ENCODE data around the gene ZMYND15.

DNA sequence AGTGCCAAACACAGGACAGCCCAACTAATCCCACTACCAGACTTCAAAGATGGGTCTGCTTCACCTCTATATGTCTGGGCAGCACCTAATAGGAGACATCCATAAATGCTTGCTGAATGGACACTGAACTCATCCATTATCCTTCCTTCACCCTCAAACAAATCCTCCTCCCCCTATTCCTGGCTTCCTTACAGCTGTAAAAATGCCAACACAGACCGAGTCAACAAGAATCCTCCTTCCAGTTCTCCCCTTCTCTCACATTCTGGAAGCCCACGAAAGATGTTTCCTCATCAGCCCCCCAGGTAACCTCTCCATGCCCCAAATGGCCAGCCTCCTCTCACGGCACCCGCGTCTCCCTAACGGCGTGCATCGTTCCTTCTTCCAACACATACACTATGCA is 47.9 kb upstream of the ZMYND15 start:
- TF ChIP-seq TAF1 (conservative IDR thresholded peaks at IDR 0.05) (no peak), JUND (IDR thresholded peaks at IDR 0.05) (no peak), YY1 (IDR thresholded peaks at IDR 0.05) (no peak), EGR1 (IDR thresholded peaks at IDR 0.05; ENCODE audit: low read depth in 2 of 2) (no peak), RAD21 (IDR thresholded peaks at IDR 0.05) (no peak), GABPA (IDR thresholded peaks at IDR 0.05 in 1 of 2, conservative IDR thresholded peaks at IDR 0.05 in 1 of 2) (no peak), SP1 (IDR thresholded peaks at IDR 0.05) (no peak)
- TF ChIP-seq, protein P1, sequence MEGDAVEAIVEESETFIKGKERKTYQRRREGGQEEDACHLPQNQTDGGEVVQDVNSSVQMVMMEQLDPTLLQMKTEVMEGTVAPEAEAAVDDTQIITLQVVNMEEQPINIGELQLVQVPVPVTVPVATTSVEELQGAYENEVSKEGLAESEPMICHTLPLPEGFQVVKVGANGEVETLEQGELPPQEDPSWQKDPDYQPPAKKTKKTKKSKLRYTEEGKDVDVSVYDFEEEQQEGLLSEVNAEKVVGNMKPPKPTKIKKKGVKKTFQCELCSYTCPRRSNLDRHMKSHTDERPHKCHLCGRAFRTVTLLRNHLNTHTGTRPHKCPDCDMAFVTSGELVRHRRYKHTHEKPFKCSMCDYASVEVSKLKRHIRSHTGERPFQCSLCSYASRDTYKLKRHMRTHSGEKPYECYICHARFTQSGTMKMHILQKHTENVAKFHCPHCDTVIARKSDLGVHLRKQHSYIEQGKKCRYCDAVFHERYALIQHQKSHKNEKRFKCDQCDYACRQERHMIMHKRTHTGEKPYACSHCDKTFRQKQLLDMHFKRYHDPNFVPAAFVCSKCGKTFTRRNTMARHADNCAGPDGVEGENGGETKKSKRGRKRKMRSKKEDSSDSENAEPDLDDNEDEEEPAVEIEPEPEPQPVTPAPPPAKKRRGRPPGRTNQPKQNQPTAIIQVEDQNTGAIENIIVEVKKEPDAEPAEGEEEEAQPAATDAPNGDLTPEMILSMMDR (IDR thresholded peaks at IDR 0.05; ENCODE audit: low read depth, low read length, missing input control): no peak
- TF ChIP-seq, protein P2, sequence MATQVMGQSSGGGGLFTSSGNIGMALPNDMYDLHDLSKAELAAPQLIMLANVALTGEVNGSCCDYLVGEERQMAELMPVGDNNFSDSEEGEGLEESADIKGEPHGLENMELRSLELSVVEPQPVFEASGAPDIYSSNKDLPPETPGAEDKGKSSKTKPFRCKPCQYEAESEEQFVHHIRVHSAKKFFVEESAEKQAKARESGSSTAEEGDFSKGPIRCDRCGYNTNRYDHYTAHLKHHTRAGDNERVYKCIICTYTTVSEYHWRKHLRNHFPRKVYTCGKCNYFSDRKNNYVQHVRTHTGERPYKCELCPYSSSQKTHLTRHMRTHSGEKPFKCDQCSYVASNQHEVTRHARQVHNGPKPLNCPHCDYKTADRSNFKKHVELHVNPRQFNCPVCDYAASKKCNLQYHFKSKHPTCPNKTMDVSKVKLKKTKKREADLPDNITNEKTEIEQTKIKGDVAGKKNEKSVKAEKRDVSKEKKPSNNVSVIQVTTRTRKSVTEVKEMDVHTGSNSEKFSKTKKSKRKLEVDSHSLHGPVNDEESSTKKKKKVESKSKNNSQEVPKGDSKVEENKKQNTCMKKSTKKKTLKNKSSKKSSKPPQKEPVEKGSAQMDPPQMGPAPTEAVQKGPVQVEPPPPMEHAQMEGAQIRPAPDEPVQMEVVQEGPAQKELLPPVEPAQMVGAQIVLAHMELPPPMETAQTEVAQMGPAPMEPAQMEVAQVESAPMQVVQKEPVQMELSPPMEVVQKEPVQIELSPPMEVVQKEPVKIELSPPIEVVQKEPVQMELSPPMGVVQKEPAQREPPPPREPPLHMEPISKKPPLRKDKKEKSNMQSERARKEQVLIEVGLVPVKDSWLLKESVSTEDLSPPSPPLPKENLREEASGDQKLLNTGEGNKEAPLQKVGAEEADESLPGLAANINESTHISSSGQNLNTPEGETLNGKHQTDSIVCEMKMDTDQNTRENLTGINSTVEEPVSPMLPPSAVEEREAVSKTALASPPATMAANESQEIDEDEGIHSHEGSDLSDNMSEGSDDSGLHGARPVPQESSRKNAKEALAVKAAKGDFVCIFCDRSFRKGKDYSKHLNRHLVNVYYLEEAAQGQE (IDR thresholded peaks at IDR 0.05): no peak
- TF ChIP-seq, protein P3, sequence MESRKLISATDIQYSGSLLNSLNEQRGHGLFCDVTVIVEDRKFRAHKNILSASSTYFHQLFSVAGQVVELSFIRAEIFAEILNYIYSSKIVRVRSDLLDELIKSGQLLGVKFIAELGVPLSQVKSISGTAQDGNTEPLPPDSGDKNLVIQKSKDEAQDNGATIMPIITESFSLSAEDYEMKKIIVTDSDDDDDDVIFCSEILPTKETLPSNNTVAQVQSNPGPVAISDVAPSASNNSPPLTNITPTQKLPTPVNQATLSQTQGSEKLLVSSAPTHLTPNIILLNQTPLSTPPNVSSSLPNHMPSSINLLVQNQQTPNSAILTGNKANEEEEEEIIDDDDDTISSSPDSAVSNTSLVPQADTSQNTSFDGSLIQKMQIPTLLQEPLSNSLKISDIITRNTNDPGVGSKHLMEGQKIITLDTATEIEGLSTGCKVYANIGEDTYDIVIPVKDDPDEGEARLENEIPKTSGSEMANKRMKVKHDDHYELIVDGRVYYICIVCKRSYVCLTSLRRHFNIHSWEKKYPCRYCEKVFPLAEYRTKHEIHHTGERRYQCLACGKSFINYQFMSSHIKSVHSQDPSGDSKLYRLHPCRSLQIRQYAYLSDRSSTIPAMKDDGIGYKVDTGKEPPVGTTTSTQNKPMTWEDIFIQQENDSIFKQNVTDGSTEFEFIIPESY (IDR thresholded peaks at IDR 0.05): no peak
